K562 (cell line): ENCODE results near the gene SRBD1. TPM values are rescaled to one million over a fixed set of nuclear protein-coding genes. Genes with fewer than 3 reads are reported as not detected.

Experiments
- ATAC-seq: fragments of 200-7000 bp; cut with Tn5 transposase; 3 replicates; pipeline ENCODE4 v1.9.1; 2020; ENCODE audit warnings: moderate library complexity
- BruUV-seq: library from RNA; stranded (reverse); fragments of 400-500 nt; replicated peaks from 2 replicates; lab custom pipeline; 2021; lab: Mats Ljungman, UMichigan
- CTCF ChIA-PET: fragments of 300-600 bp; formaldehyde crosslinking; extraction: SDS; loops from one replicate; lab custom pipeline; 2021; ENCODE audit warnings: low intra/inter-chr PET ratio; lab: Yijun Ruan, JAX
- POLR2A ChIA-PET: fragments of 300-600, 350-650 bp; sonication (Branson Sonifier 250); formaldehyde crosslinking; extraction: SDS; loops from one replicate; lab custom pipeline; 2021; ENCODE audit warnings: antibody characterized with exemption, inconsistent platforms; lab: Yijun Ruan, JAX
- DNase-seq, 4 experiments: peaks; one replicate each; pipeline versions ENCODE4 v3.0.0 to v3.0.0-alpha.2; 2011 to 2018; ENCODE audit warnings: low spot score in 3 of 4, mixed read lengths in 3 of 4; ENCODE audit errors: extremely low read depth in 1 of 4
- FAIRE-seq: peaks from 2 replicates; lab custom pipeline; 2011; peaks lifted over from hg19 to GRCh38; lab: Jason Lieb, UNC
- H2AFZ ChIP-seq: 2 replicates; pipeline ENCODE4 v1.6.0; 2011; ENCODE audit warnings: low read depth, low read length, control low read depth, inconsistent platforms
- H3K27ac ChIP-seq: fragments of 200-600 bp; 3 replicates; pipeline ENCODE4 v1.8.0; 2011; ENCODE audit warnings: low read depth, mild to moderate bottlenecking, control low read depth, inconsistent platforms, low read length, moderate library complexity, mixed read lengths; ENCODE audit errors: extremely low read depth
- H3K27me3 ChIP-seq, 2 experiments: fragments of 300-600 bp in 1 of 2; 2 replicates in 1 of 2; 3 replicates in 1 of 2; pipeline versions ENCODE4 v1.6.0 to v1.8.0; 2011; ENCODE audit warnings: inconsistent platforms in 2 of 2, low read length in 2 of 2, mild to moderate bottlenecking in 1 of 2, mixed read lengths in 1 of 2, moderate library complexity in 1 of 2; ENCODE audit not compliant: control insufficient read depth in 2 of 2, insufficient read depth in 2 of 2
- H3K36me3 ChIP-seq: fragments of 300-600 bp; 3 replicates; pipeline ENCODE4 v1.8.0; 2011; ENCODE audit warnings: mild to moderate bottlenecking, low read length, inconsistent platforms; ENCODE audit not compliant: control insufficient read depth, insufficient read depth
- H3K4me1 ChIP-seq, 2 experiments: fragments of 200-600 bp in 1 of 2; replicated peaks in 1 of 2; 2 replicates in 1 of 2; 3 replicates in 1 of 2; pipeline versions ENCODE4 v1.5.1 to v1.8.0; 2011; ENCODE audit warnings: inconsistent platforms in 2 of 2, low read length in 2 of 2, mild to moderate bottlenecking in 1 of 2, mixed read lengths in 1 of 2, moderate library complexity in 1 of 2; ENCODE audit not compliant: control insufficient read depth in 2 of 2, insufficient read depth in 2 of 2
- H3K4me2 ChIP-seq: 2 replicates; pipeline ENCODE4 v1.6.1; 2011; ENCODE audit warnings: low read length, control low read depth, inconsistent platforms, mixed read lengths; ENCODE audit not compliant: insufficient read depth
- H3K4me3 ChIP-seq: fragments of 200-600 bp; sonication (generic), shearing (Covaris generic); 2 replicates; pipeline ENCODE4 v1.5.1; 2016; ENCODE audit warnings: control low read depth, inconsistent platforms
- H3K79me2 ChIP-seq: fragments of 200-600 bp; 3 replicates; pipeline ENCODE4 v1.8.0; 2011; ENCODE audit warnings: low read length, inconsistent platforms; ENCODE audit not compliant: control insufficient read depth, insufficient read depth
- H3K9ac ChIP-seq, 2 experiments: 2 replicates each; pipeline versions ENCODE4 v1.6.0 to v1.6.1; 2011; ENCODE audit warnings: low read depth in 2 of 2, low read length in 2 of 2, control low read depth in 1 of 2, inconsistent platforms in 1 of 2, mild to moderate bottlenecking in 1 of 2, mixed read lengths in 1 of 2; ENCODE audit not compliant: insufficient read depth in 1 of 2
- H3K9me1 ChIP-seq: one replicate; pipeline ENCODE4 v1.6.0; 2011; ENCODE audit warnings: inconsistent platforms, mild to moderate bottlenecking, low read length, moderate library complexity; ENCODE audit not compliant: control insufficient read depth, insufficient read depth
- H3K9me3 ChIP-seq: replicated peaks from 2 replicates; pipeline ENCODE4 v1.5.1; 2011; ENCODE audit warnings: low read depth, low read length, inconsistent platforms; ENCODE audit not compliant: control insufficient read depth, insufficient read depth
- H4K20me1 ChIP-seq: replicated peaks from 2 replicates; pipeline ENCODE4 v1.6.1; 2011; ENCODE audit warnings: low read length, inconsistent platforms, mixed read lengths; ENCODE audit not compliant: control insufficient read depth, insufficient read depth
- RREB1 ChIP-seq: fragments of 250-450 bp; sonication (Bioruptor Pico); IDR thresholded peaks from 2 replicates; pipeline ENCODE4 v1.4.0; 2020
- ZNF644 ChIP-seq: fragments of 200-800 bp; sonication (Bioruptor generic); IDR thresholded peaks from 2 replicates; pipeline ENCODE4 v1.6.1; 2016; ENCODE audit warnings: low read depth, missing genetic modification characterization, missing compliant biosample characterization
- WGBS: fragments of 100-300 bp; shearing (Covaris generic); methylation state at CpG from one replicate; pipeline ENCODE4 v1.1.6; 2016; ENCODE audit warnings: low coverage, mixed read lengths; ENCODE audit not compliant: insufficient coverage; ENCODE audit errors: missing lambda C conversion rate; 5-methylcytosine and 5-hydroxymethylcytosine counted together
- in situ Hi-C: fragments of 300-500 bp; cut with MboI; formaldehyde crosslinking; loops from 4 replicates; pipeline ENCODE4 v1.15.0; 2018; ENCODE audit warnings: inconsistent platforms, mixed read lengths
- intact Hi-C: fragments of 100-400 bp; cut with micrococcal nuclease; formaldehyde crosslinking; loops from 2 replicates; pipeline ENCODE4 v1.14.2; 2022
- polyA plus RNA-seq, 8 experiments: library from polyadenylated mRNA; depleted of rRNA in 4 of 8; stranded (reverse) in 5 of 8; unstranded in 3 of 8; fragments of >200 nt; fragmentation: Nextera tagmentation in 2 of 8; fragmentation: Illumina TruSeq in 1 of 8; extraction: Ambion mirVana in 2 of 8; extraction: Trizol in 1 of 8; gene quantifications; 2 replicates each; pipeline versions ENCODE4 v1.2.1 to v1.2.3, GENCODE V29; 2011 to 2014; ENCODE audit warnings: inconsistent platforms in 1 of 8, missing spikeins in 1 of 8
- total RNA-seq, 7 experiments: library from RNA; depleted of rRNA in 6 of 7; stranded (reverse); fragments of >200 nt in 6 of 7; fragmentation: Illumina TruSeq in 2 of 7; extraction: Trizol in 2 of 7; gene quantifications; 2 replicates each; pipeline versions ENCODE4 v1.2.1 to v1.2.3, GENCODE V29; 2011 to 2021; ENCODE audit warnings: low replicate concordance in 1 of 7

The SRBD1 gene
- total and polyA plus RNA-seq, 9 of the 15 experiments (the other 6 are each of a cell fraction or from before 2014, with no cell fraction given): 6.9 to 23.2 (median 14.7) TPM

DNA sequence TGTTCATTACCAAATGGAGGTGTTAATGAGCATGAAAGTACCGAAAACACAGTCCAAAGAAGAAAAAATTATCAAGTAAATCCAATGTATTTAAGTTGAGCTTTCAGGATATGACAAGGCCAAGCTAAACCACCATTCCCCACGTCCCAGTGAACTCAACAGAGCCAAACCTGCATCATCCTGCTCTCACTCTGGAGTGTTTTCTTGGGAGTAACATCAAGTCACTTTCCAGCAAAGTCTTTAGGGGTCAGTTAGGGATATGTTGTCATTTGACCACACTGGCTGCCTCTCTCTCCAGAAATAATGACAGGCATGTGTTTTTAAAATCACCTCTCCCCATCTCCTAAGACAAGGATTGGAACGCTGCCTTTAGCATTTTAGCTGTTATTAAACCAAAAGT lies 140.5 kb downstream of the SRBD1 start:
- Histone ChIP-seq H3K4me1 (no peaks in the 10 kb centered on the region; a peak in 2 of 5 replicates), H3K27me3 (no peaks in the 10 kb centered on the region), H4K20me1 (no peaks in the 10 kb centered on the region), H3K9ac (no peak overlapping the region), H3K4me3 (no peak overlapping the region), H3K9me3 (no peaks in the 10 kb centered on the region), H3K4me2 (no peak overlapping the region), H2AFZ (no peak overlapping the region), H3K79me2 (no peaks in the 10 kb centered on the region), H3K36me3 (no peaks in the 10 kb centered on the region; the same call in 2 of the 3 replicates), H3K9me1 (no peaks in the 10 kb centered on the region), H3K27ac (no peak overlapping the region)
- WGBS: 63% methylated on average over 3 of the region's 3 CpGs
- intact Hi-C loops: no loop called here
- TF ChIP-seq RREB1 (CRISPR knock-in tag) (no peak), ZNF644 (tag) (no peak)
- in situ Hi-C loops: no loop called here
- ATAC-seq (no peak), DNase-seq (no peak), FAIRE-seq (peak; percentile 63)
- no TSS peak for BruUV-seq
- ChIA-PET POLR2A (interaction anchor here (0.6 kb wide), 1 partner anchor 16 kb away, joined by 3 read pairs; no protein-coding TSS in a partner anchor), CTCF (no interaction called here)
